ENCODE measurements around the gene DARS2. TPM values are rescaled to one million over a fixed set of nuclear protein-coding genes. Genes with fewer than 3 reads are reported as not detected.
A peak's percentile ranks its signal among the peaks of the same experiment; 100 is the strongest.

The DARS2 gene
- total RNA-seq, 2 donors from 2014 or later = 37.9 to 43.0 TPM

DNA sequence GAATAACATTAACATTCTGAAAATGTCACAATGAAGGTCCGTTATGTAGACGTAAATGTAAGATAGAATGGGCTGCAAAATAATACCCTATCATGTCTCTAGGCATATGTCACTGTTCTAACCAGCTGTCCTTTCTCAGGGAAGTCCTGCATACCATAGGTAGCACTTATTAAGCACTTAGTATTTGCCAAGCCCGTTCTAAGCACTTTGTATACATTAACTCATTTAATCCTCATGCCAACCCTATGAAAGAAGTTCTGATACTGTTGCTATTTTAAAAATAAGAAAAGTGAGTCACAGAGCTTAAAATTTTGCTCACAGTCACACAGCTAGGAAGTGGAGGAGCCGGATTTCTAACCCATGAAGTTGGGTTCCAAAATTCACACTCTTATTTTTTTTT is 27.6 kb downstream of the DARS2 start:
- peaks cover 33% of the 10 kb centered on the region for H3K4me1 Mint-ChIP-seq
- no peaks in the 10 kb centered on the region for H3K27me3 ChIP-seq (ENCODE audit: control insufficient read depth, insufficient read depth, low read length, poor library complexity, severe bottlenecking)
- peak overlapping the region; percentile 52 for H3K27ac Mint-ChIP-seq
- H3K4me1 ChIP-seq (ENCODE audit: control insufficient read depth, insufficient read depth, low read length) = peaks cover 9% of the 10 kb centered on the region
- DNase-seq = no peak
- H3K9me3 Mint-ChIP-seq = no peaks in the 10 kb centered on the region
- peaks cover 51% of the 10 kb centered on the region for H3K36me3 ChIP-seq (ENCODE audit: control insufficient read depth, insufficient read depth, low read length)
- H3K36me3 Mint-ChIP-seq (ENCODE audit: low read depth) = peaks cover 53% of the 10 kb centered on the region
- no peaks in the 10 kb centered on the region for H3K9me3 ChIP-seq (ENCODE audit: control insufficient read depth, low read length)
- H3K27ac ChIP-seq (ENCODE audit: low read depth, low read length) = no peak overlapping the region
- TF ChIP-seq, protein P1, sequence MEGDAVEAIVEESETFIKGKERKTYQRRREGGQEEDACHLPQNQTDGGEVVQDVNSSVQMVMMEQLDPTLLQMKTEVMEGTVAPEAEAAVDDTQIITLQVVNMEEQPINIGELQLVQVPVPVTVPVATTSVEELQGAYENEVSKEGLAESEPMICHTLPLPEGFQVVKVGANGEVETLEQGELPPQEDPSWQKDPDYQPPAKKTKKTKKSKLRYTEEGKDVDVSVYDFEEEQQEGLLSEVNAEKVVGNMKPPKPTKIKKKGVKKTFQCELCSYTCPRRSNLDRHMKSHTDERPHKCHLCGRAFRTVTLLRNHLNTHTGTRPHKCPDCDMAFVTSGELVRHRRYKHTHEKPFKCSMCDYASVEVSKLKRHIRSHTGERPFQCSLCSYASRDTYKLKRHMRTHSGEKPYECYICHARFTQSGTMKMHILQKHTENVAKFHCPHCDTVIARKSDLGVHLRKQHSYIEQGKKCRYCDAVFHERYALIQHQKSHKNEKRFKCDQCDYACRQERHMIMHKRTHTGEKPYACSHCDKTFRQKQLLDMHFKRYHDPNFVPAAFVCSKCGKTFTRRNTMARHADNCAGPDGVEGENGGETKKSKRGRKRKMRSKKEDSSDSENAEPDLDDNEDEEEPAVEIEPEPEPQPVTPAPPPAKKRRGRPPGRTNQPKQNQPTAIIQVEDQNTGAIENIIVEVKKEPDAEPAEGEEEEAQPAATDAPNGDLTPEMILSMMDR (conservative IDR thresholded peaks at IDR 0.05) = no peak
- H3K9ac ChIP-seq (ENCODE audit: extremely low read depth, low read length, poor library complexity, severe bottlenecking) = no peak overlapping the region
- 85 to 100% methylated on average over 3 to 4 of the region's 4 CpGs for WGBS, 2 experiments (ENCODE audit: insufficient coverage in 1 of 2, insufficient read length in 1 of 2)
- no peaks in the 10 kb centered on the region for H3K27me3 Mint-ChIP-seq (ENCODE audit: insufficient read depth)
- no peak overlapping the region for H3K4me3 ChIP-seq (ENCODE audit: low read length)
- H3K4me3 Mint-ChIP-seq = no peak overlapping the region

DNA sequence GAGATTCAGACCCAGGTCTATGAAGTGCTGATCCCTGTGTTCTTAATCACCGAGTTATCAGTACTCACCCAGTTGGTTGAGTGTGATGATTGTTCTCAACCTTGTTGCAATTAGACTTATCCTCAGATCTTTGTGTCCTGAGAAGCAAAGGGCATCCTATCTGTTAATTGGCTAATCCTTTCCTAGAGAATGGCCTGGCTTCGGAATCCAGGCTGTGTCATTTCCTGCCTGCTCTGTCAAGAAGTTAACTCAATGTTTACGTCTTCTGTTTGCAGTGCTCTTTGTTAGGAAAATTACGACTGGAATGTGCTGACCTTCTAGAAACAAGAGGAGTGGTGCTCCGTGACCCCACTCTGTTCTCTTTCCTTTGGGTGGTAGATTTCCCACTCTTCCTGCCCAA is 28.6 kb downstream of the DARS2 start:
- Mint-ChIP-seq H3K4me3 (peak overlapping the region; percentile 38), H3K4me1 (peaks cover 33% of the 10 kb centered on the region), H3K27me3 (ENCODE audit: insufficient read depth) (no peaks in the 10 kb centered on the region), H3K36me3 (ENCODE audit: low read depth) (peaks cover 53% of the 10 kb centered on the region), H3K9me3 (no peaks in the 10 kb centered on the region), H3K27ac (peak overlapping the region; percentile 99)
- H3K9me3 ChIP-seq (ENCODE audit: control insufficient read depth, low read length) = no peaks in the 10 kb centered on the region
- peaks cover 59% of the 10 kb centered on the region for H3K36me3 ChIP-seq (ENCODE audit: control insufficient read depth, insufficient read depth, low read length)
- peak overlapping the region; percentile 61 for H3K27ac ChIP-seq (ENCODE audit: low read depth, low read length)
- peak overlapping the region; percentile 56 for H3K4me3 ChIP-seq (ENCODE audit: low read length)
- peak; percentile 86 for DNase-seq
- H3K4me1 ChIP-seq (ENCODE audit: control insufficient read depth, insufficient read depth, low read length) = peaks cover 9% of the 10 kb centered on the region
- WGBS, 2 experiments (ENCODE audit: insufficient coverage in 1 of 2, insufficient read length in 1 of 2) = 22 to 50% methylated on average over 3 to 5 of the region's 5 CpGs
- TF ChIP-seq, protein P1 (conservative IDR thresholded peaks at IDR 0.05) = no peak
- H3K27me3 ChIP-seq (ENCODE audit: control insufficient read depth, insufficient read depth, low read length, poor library complexity, severe bottlenecking) = no peaks in the 10 kb centered on the region
- peak overlapping the region; percentile 76 for H3K9ac ChIP-seq (ENCODE audit: extremely low read depth, low read length, poor library complexity, severe bottlenecking)

DNA sequence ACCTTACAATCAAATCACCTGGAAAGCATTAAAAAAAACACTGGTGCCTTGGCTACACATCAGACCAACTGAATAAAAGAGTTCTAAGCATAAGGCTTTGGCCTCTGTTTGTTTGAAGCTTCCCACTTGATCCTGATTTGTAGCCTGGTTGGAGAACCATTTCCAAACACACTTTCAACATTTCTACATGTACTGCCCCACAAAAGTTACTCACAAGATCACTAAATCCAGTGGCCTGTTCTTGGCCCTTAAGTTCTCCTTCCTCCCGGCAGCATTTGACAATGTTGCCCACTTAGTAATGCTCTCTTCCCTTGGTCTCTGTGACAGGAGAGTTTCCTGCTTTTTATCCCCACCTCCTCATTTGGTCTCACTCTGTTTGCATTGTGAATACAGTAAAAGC is 31.5 kb downstream of the DARS2 start:
- Mint-ChIP-seq H3K27me3 (ENCODE audit: insufficient read depth) (no peaks in the 10 kb centered on the region), H3K27ac (no peak overlapping the region), H3K4me3 (no peak overlapping the region), H3K36me3 (ENCODE audit: low read depth) (peaks cover 56% of the 10 kb centered on the region), H3K4me1 (peaks cover 33% of the 10 kb centered on the region), H3K9me3 (no peaks in the 10 kb centered on the region)
- H3K36me3 ChIP-seq (ENCODE audit: control insufficient read depth, insufficient read depth, low read length) = peaks cover 69% of the 10 kb centered on the region
- H3K4me1 ChIP-seq (ENCODE audit: control insufficient read depth, insufficient read depth, low read length) = peaks cover 9% of the 10 kb centered on the region
- H3K27me3 ChIP-seq (ENCODE audit: control insufficient read depth, insufficient read depth, low read length, poor library complexity, severe bottlenecking) = no peaks in the 10 kb centered on the region
- TF ChIP-seq, protein P1 (conservative IDR thresholded peaks at IDR 0.05) = no peak
- no peak overlapping the region for H3K4me3 ChIP-seq (ENCODE audit: low read length)
- DNase-seq = no peak
- H3K27ac ChIP-seq (ENCODE audit: low read depth, low read length) = no peak overlapping the region
- H3K9ac ChIP-seq (ENCODE audit: extremely low read depth, low read length, poor library complexity, severe bottlenecking) = no peak overlapping the region
- 96 to 100% methylated on average over 1 of the region's 1 CpG for WGBS, 2 experiments (ENCODE audit: insufficient coverage in 1 of 2, insufficient read length in 1 of 2)
- H3K9me3 ChIP-seq (ENCODE audit: control insufficient read depth, low read length) = no peaks in the 10 kb centered on the region

Measured in endodermal cell (in vitro differentiated cells).